SK-N-SH (cell line): ENCODE data around the gene PPP1R2B. TPM values are rescaled to one million over a fixed set of nuclear protein-coding genes. Genes with fewer than 3 reads are reported as not detected.

Source experiments
- CTCF ChIA-PET: fragments of 300-600, 350-600 bp; formaldehyde crosslinking; extraction: SDS; loops from one replicate; lab custom pipeline; 2021; lab: Yijun Ruan, JAX
- POLR2A ChIA-PET: fragments of 350-600 bp; sonication (Branson Sonifier 250); formaldehyde crosslinking; extraction: SDS; loops from one replicate; lab custom pipeline; 2020; ENCODE audit warnings: antibody characterized with exemption, inconsistent platforms; lab: Yijun Ruan, JAX
- DNase-seq: peaks from one replicate; pipeline ENCODE4 v3.0.0; 2012
- H2AFZ ChIP-seq: fragments of 200-600 bp; sonication (generic); 2 replicates; pipeline ENCODE4 v1.8.1; 2016; ENCODE audit warnings: antibody characterized with exemption, mild to moderate bottlenecking, low read depth
- H3F3A ChIP-seq: fragments of 200-600 bp; sonication (generic); replicated peaks from 2 replicates; pipeline ENCODE3; 2016; ENCODE audit warnings: antibody characterized with exemption, mild to moderate bottlenecking; ENCODE audit not compliant: insufficient read depth
- H3K27ac ChIP-seq, 2 experiments: fragments of 200-500 bp in 1 of 2; fragments of 200-600 bp in 1 of 2; sonication (Bioruptor generic) in 1 of 2; sonication (generic), shearing (Covaris generic) in 1 of 2; 2 replicates each; pipeline versions ENCODE4 v1.5.1 to v1.6.1; 2014 to 2016; ENCODE audit warnings: low read depth in 2 of 2, inconsistent platforms in 1 of 2, low read length in 1 of 2, mild to moderate bottlenecking in 1 of 2, mixed read lengths in 1 of 2
- H3K27me3 ChIP-seq: fragments of 200-600 bp; sonication (generic), shearing (Covaris generic); 2 replicates; pipeline ENCODE4 v1.6.1; 2016; ENCODE audit warnings: mixed run types; ENCODE audit not compliant: insufficient read depth
- H3K36me3 ChIP-seq, 2 experiments: fragments of 200-500 bp in 1 of 2; fragments of 200-600 bp in 1 of 2; sonication (Bioruptor generic) in 1 of 2; sonication (generic) in 1 of 2; replicated peaks in 1 of 2; 2 replicates each; pipeline versions ENCODE3 to v1.5.1; 2014 to 2016; ENCODE audit warnings: low read length in 1 of 2, mild to moderate bottlenecking in 1 of 2; ENCODE audit not compliant: insufficient read depth in 2 of 2, control insufficient read depth in 1 of 2
- H3K4me1 ChIP-seq, 2 experiments: fragments of 200-500 bp in 1 of 2; fragments of 200-600 bp in 1 of 2; sonication (Bioruptor generic) in 1 of 2; sonication (generic), shearing (Covaris generic) in 1 of 2; 2 replicates each; pipeline versions ENCODE4 v1.5.1 to v1.6.1; 2014 to 2016; ENCODE audit warnings: low read depth in 1 of 2, low read length in 1 of 2, mixed run types in 1 of 2; ENCODE audit not compliant: insufficient read depth in 2 of 2, control insufficient read depth in 1 of 2
- H3K4me2 ChIP-seq: fragments of 200-600 bp; sonication (generic), shearing (Covaris generic); 2 replicates; pipeline ENCODE4 v1.6.1; 2017; ENCODE audit warnings: mixed run types
- H3K4me3 ChIP-seq, 2 experiments: fragments of 200-500 bp in 1 of 2; fragments of 200-600 bp in 1 of 2; sonication (Bioruptor generic) in 1 of 2; sonication (generic), shearing (Covaris generic) in 1 of 2; 2 replicates each; pipeline versions ENCODE4 v1.5.1 to v1.8.1; 2014 to 2016; ENCODE audit warnings: low read depth in 2 of 2, inconsistent platforms in 1 of 2, low read length in 1 of 2, mild to moderate bottlenecking in 1 of 2, mixed read lengths in 1 of 2, moderate library complexity in 1 of 2
- H3K79me2 ChIP-seq: fragments of 200-600 bp; sonication (generic); 2 replicates; pipeline ENCODE4 v1.8.1; 2017; ENCODE audit warnings: mild to moderate bottlenecking; ENCODE audit not compliant: insufficient read depth
- H3K9ac ChIP-seq: fragments of 200-600 bp; sonication (generic); 2 replicates; pipeline ENCODE4 v1.6.1; 2017; ENCODE audit warnings: mixed run types
- H3K9me2 ChIP-seq: fragments of 200-600 bp; sonication (generic); 2 replicates; pipeline ENCODE4 v1.6.1; 2017; ENCODE audit warnings: mixed run types
- H3K9me3 ChIP-seq: fragments of 200-600 bp; sonication (generic); 2 replicates; pipeline ENCODE4 v1.6.1; 2017; ENCODE audit warnings: mixed run types, mild to moderate bottlenecking, moderate library complexity
- H4K20me1 ChIP-seq: fragments of 200-600 bp; sonication (generic); 2 replicates; pipeline ENCODE4 v1.6.1; 2017; ENCODE audit warnings: mild to moderate bottlenecking, mixed run types; ENCODE audit not compliant: insufficient read depth
- CHD2 ChIP-seq: fragments of 150-350 bp; IDR thresholded peaks from 2 replicates; pipeline ENCODE4 v1.6.1; 2018; ENCODE audit warnings: low read length; ENCODE audit not compliant: partially characterized antibody
- ELF1 ChIP-seq: IDR thresholded peaks from 2 replicates; pipeline ENCODE4 v1.4.0; 2012
- GABPA ChIP-seq: IDR thresholded peaks from 2 replicates; pipeline ENCODE4 v1.4.0; 2012; ENCODE audit warnings: low read depth, mild to moderate bottlenecking
- JUND ChIP-seq: IDR thresholded peaks from 2 replicates; pipeline ENCODE4 v1.4.0; 2012
- MEF2A ChIP-seq: IDR thresholded peaks from 2 replicates; pipeline ENCODE4 v1.4.0; 2012; ENCODE audit warnings: low read depth, borderline replicate concordance
- MXI1 ChIP-seq: IDR thresholded peaks from 2 replicates; pipeline ENCODE4 v1.6.1; 2012; ENCODE audit warnings: mild to moderate bottlenecking, low read depth, low read length, improper control_type of control experiment
- NFIC ChIP-seq: IDR thresholded peaks from 2 replicates; pipeline ENCODE4 v1.4.0; 2012; ENCODE audit warnings: borderline replicate concordance
- NRF1 ChIP-seq: IDR thresholded peaks from 2 replicates; pipeline ENCODE4 v1.6.1; 2012; ENCODE audit warnings: low read depth, mild to moderate bottlenecking, low read length
- POLR2AphosphoS5 ChIP-seq: IDR thresholded peaks from 2 replicates; pipeline ENCODE4 v1.6.1; 2012; ENCODE audit warnings: low read depth, low read length
- RFX5 ChIP-seq: IDR thresholded peaks from 2 replicates; pipeline ENCODE4 v1.6.1; 2012; ENCODE audit warnings: mild to moderate bottlenecking, improper control_type of control experiment, low read length
- SMC3 ChIP-seq: IDR thresholded peaks from 2 replicates; pipeline ENCODE4 v1.6.1; 2012; ENCODE audit warnings: low read depth, low read length, improper control_type of control experiment
- TAF1 ChIP-seq: IDR thresholded peaks from 2 replicates; pipeline ENCODE4 v1.6.1; 2012; ENCODE audit warnings: low read depth, mild to moderate bottlenecking, low read length, moderate library complexity, borderline replicate concordance
- TCF12 ChIP-seq: IDR thresholded peaks from 2 replicates; pipeline ENCODE4 v1.4.0; 2012
- WGBS: methylation state at CpG from one replicate; pipeline ENCODE4 v1.1.6; 2017; ENCODE audit warnings: low lambda C conversion rate; 5-methylcytosine and 5-hydroxymethylcytosine counted together
- polyA plus RNA-seq, 3 experiments: library from polyadenylated mRNA; depleted of rRNA; stranded (reverse); fragments of >200 nt; gene quantifications; 2 replicates each; pipeline ENCODE4 v1.2.3, GENCODE V29; 2012
- TF ChIP-seq, protein P1 (sequence below): fragments of 200-600 bp; sonication (generic); IDR thresholded peaks from 2 replicates; pipeline ENCODE4 v1.6.1; 2017; ENCODE audit warnings: antibody characterized with exemption, mild to moderate bottlenecking, moderate library complexity
- TF ChIP-seq, protein P2 (sequence below): fragments of 150-350 bp; IDR thresholded peaks from 2 replicates; pipeline ENCODE4 v1.6.1; 2017; ENCODE audit warnings: antibody characterized with exemption, low read length, low read depth, borderline replicate concordance
- TF ChIP-seq, protein P3 (sequence below): IDR thresholded peaks from 2 replicates; pipeline ENCODE4 v1.4.0; 2012; ENCODE audit warnings: low read depth, borderline replicate concordance
- TF ChIP-seq, protein P4 (sequence below): fragments of 150-350 bp; IDR thresholded peaks from 2 replicates; pipeline ENCODE4 v1.6.1; 2016; ENCODE audit warnings: mild to moderate bottlenecking, low read depth, low read length
- TF ChIP-seq, protein P5 (sequence below): IDR thresholded peaks from 2 replicates; pipeline ENCODE4 v1.6.1; 2012; ENCODE audit warnings: mild to moderate bottlenecking, low read depth, low read length, moderate library complexity
- TF ChIP-seq, protein P6 (sequence below): IDR thresholded peaks from 2 replicates; pipeline ENCODE4; 2012

Gene PPP1R2B
- polyA plus RNA-seq, 1 of the 3 experiments (the other 2 are of a cell fraction): not detected

DNA sequence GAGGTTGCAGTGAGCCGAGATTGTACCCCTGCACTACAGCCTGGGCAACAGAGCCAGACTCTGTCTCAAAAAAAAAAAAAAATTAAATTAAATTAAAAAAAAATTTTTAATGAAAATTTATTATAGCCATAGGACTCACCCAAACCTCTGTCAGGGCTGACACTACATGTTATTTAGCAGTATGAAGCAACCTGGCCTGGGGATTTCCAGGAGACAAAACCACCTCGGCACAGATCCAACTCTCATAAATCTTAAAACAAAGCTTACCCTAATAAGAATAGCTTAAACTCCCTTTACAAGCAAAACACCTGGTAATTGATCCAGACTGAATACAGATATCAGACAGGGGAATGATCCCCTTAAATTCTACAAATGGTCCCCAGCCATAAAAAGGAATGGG is 38.4 kb downstream of the PPP1R2B start:
- no peak overlapping the region for H3K27ac ChIP-seq
- H3F3A ChIP-seq: no peaks in the 10 kb centered on the region
- no peaks in the 10 kb centered on the region for H3K9me3 ChIP-seq
- H3K4me1 ChIP-seq: no peaks in the 10 kb centered on the region
- TF ChIP-seq ELF1 (no peak), CHD2 (no peak), RFX5 (no peak), JUND (no peak), GABPA (no peak), NRF1 (no peak), POLR2AphosphoS5 (no peak), NFIC (no peak), MXI1 (no peak), TCF12 (no peak), MEF2A (no peak), TAF1 (no peak), SMC3 (no peak)
- TF ChIP-seq, protein P1, sequence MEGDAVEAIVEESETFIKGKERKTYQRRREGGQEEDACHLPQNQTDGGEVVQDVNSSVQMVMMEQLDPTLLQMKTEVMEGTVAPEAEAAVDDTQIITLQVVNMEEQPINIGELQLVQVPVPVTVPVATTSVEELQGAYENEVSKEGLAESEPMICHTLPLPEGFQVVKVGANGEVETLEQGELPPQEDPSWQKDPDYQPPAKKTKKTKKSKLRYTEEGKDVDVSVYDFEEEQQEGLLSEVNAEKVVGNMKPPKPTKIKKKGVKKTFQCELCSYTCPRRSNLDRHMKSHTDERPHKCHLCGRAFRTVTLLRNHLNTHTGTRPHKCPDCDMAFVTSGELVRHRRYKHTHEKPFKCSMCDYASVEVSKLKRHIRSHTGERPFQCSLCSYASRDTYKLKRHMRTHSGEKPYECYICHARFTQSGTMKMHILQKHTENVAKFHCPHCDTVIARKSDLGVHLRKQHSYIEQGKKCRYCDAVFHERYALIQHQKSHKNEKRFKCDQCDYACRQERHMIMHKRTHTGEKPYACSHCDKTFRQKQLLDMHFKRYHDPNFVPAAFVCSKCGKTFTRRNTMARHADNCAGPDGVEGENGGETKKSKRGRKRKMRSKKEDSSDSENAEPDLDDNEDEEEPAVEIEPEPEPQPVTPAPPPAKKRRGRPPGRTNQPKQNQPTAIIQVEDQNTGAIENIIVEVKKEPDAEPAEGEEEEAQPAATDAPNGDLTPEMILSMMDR: no peak
- TF ChIP-seq, protein P2, sequence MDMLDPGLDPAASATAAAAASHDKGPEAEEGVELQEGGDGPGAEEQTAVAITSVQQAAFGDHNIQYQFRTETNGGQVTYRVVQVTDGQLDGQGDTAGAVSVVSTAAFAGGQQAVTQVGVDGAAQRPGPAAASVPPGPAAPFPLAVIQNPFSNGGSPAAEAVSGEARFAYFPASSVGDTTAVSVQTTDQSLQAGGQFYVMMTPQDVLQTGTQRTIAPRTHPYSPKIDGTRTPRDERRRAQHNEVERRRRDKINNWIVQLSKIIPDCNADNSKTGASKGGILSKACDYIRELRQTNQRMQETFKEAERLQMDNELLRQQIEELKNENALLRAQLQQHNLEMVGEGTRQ: no peak
- TF ChIP-seq, protein P3, sequence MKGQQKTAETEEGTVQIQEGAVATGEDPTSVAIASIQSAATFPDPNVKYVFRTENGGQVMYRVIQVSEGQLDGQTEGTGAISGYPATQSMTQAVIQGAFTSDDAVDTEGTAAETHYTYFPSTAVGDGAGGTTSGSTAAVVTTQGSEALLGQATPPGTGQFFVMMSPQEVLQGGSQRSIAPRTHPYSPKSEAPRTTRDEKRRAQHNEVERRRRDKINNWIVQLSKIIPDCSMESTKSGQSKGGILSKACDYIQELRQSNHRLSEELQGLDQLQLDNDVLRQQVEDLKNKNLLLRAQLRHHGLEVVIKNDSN: no peak
- TF ChIP-seq, protein P4, sequence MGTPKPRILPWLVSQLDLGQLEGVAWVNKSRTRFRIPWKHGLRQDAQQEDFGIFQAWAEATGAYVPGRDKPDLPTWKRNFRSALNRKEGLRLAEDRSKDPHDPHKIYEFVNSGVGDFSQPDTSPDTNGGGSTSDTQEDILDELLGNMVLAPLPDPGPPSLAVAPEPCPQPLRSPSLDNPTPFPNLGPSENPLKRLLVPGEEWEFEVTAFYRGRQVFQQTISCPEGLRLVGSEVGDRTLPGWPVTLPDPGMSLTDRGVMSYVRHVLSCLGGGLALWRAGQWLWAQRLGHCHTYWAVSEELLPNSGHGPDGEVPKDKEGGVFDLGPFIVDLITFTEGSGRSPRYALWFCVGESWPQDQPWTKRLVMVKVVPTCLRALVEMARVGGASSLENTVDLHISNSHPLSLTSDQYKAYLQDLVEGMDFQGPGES: no peak
- TF ChIP-seq, protein P5, sequence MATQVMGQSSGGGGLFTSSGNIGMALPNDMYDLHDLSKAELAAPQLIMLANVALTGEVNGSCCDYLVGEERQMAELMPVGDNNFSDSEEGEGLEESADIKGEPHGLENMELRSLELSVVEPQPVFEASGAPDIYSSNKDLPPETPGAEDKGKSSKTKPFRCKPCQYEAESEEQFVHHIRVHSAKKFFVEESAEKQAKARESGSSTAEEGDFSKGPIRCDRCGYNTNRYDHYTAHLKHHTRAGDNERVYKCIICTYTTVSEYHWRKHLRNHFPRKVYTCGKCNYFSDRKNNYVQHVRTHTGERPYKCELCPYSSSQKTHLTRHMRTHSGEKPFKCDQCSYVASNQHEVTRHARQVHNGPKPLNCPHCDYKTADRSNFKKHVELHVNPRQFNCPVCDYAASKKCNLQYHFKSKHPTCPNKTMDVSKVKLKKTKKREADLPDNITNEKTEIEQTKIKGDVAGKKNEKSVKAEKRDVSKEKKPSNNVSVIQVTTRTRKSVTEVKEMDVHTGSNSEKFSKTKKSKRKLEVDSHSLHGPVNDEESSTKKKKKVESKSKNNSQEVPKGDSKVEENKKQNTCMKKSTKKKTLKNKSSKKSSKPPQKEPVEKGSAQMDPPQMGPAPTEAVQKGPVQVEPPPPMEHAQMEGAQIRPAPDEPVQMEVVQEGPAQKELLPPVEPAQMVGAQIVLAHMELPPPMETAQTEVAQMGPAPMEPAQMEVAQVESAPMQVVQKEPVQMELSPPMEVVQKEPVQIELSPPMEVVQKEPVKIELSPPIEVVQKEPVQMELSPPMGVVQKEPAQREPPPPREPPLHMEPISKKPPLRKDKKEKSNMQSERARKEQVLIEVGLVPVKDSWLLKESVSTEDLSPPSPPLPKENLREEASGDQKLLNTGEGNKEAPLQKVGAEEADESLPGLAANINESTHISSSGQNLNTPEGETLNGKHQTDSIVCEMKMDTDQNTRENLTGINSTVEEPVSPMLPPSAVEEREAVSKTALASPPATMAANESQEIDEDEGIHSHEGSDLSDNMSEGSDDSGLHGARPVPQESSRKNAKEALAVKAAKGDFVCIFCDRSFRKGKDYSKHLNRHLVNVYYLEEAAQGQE: no peak
- TF ChIP-seq, protein P6, sequence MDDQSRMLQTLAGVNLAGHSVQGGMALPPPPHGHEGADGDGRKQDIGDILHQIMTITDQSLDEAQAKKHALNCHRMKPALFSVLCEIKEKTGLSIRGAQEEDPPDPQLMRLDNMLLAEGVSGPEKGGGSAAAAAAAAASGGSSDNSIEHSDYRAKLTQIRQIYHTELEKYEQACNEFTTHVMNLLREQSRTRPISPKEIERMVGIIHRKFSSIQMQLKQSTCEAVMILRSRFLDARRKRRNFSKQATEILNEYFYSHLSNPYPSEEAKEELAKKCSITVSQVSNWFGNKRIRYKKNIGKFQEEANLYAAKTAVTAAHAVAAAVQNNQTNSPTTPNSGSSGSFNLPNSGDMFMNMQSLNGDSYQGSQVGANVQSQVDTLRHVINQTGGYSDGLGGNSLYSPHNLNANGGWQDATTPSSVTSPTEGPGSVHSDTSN: no peak
- TF ChIP-seq, all 33 proteins: peak for 0
- no peak overlapping the region for H2AFZ ChIP-seq
- WGBS: 33% methylated on average over 2 of the region's 2 CpGs
- ChIA-PET CTCF (no interaction called here), POLR2A (no interaction called here)
- no peaks in the 10 kb centered on the region for H3K79me2 ChIP-seq
- no peaks in the 10 kb centered on the region for H3K36me3 ChIP-seq
- DNase-seq: no peak
- no peak overlapping the region for H3K4me3 ChIP-seq
- no peak overlapping the region for H3K4me2 ChIP-seq
- no peak overlapping the region for H3K9ac ChIP-seq
- H3K9me2 ChIP-seq: no peaks in the 10 kb centered on the region
- no peaks in the 10 kb centered on the region for H4K20me1 ChIP-seq
- no peaks in the 10 kb centered on the region for H3K27me3 ChIP-seq
